NK-92 (cell line): ENCODE data around the gene ARFRP1.

Experiments
- DNase-seq: peaks from one replicate; lab custom pipeline; 2025; ENCODE audit not compliant: unreplicated experiment; lab: John Stamatoyannopoulos, UW

The ARFRP1 gene

GRCh38 chr20:63692436-63693082, 15.2 kb downstream of the ARFRP1 start:
- DNase-seq, result no peak

- no peak for DNase-seq
Observed at GRCh38 chr20:63691711-63692435, 15.9 kb downstream of the ARFRP1 start.

GRCh38 chr20:63690898-63691710, 16.7 kb downstream of the ARFRP1 start:
- no peak for DNase-seq

- DNase-seq, result no peak
Observed at GRCh38 chr20:63690003-63690897, 17.5 kb downstream of the ARFRP1 start.

GRCh38 chr20:63689046-63690002, 18.5 kb downstream of the ARFRP1 start:
- DNase-seq, result no peak

GRCh38 chr20:63688228-63689045, 19.3 kb downstream of the ARFRP1 start:
- no peak for DNase-seq

GRCh38 chr20:63687419-63688178, 20.2 kb downstream of the ARFRP1 start:
- no peak for DNase-seq

GRCh38 chr20:63686492-63687321, 21.1 kb downstream of the ARFRP1 start:
- DNase-seq, result no peak

- no peak for DNase-seq
Observed at GRCh38 chr20:63686094-63686491, 21.7 kb downstream of the ARFRP1 start.

GRCh38 chr20:63685269-63686026, 22.3 kb downstream of the ARFRP1 start:
- no peak for DNase-seq

GRCh38 chr20:63682384-63683139, 25.2 kb downstream of the ARFRP1 start:
- DNase-seq, result no peak

GRCh38 chr20:63681609-63682142, 26.1 kb downstream of the ARFRP1 start:
- DNase-seq, result no peak

- DNase-seq, result no peak
Observed at GRCh38 chr20:63680857-63681608, 26.7 kb downstream of the ARFRP1 start.

GRCh38 chr20:63680427-63680826, 27.3 kb downstream of the ARFRP1 start:
- no peak for DNase-seq

GRCh38 chr20:63679799-63680305, 27.9 kb downstream of the ARFRP1 start:
- DNase-seq, result no peak
